HG03066 (cell line): ENCODE measurements around the gene C4orf50.

Source experiments
- ATAC-seq: cut with Tn5 transposase; IDR thresholded peaks from one replicate; pipeline ENCODE4 v1.9.1; 2021; ENCODE audit warnings: low read depth; ENCODE audit not compliant: unreplicated experiment

Gene C4orf50

GRCh38 chr4:5897674-5898073 is 120.6 kb downstream of the C4orf50 start:
- ATAC-seq = no peak

- no peak for ATAC-seq
Measured at GRCh38 chr4:5895287-5895686, 122.9 kb downstream of the C4orf50 start.

GRCh38 chr4:5894266-5894665 is 124.0 kb downstream of the C4orf50 start:
- ATAC-seq = no peak

- no peak for ATAC-seq
Measured at GRCh38 chr4:5893591-5893990, 124.6 kb downstream of the C4orf50 start.

- ATAC-seq = no peak
Measured at GRCh38 chr4:5893004-5893580, 125.1 kb downstream of the C4orf50 start, which contains the start of gene CRMP1. TSS of gene CRMP1 (minus strand) at chr4:5893086. CDS start at chr4:5892969, 117 bp downstream.

GRCh38 chr4:5892323-5893003 is 125.8 kb downstream of the C4orf50 start:
- no peak for ATAC-seq

- ATAC-seq = no peak
Measured at GRCh38 chr4:5891563-5892322, 126.5 kb downstream of the C4orf50 start.

GRCh38 chr4:5890063-5890727 is 128.0 kb downstream of the C4orf50 start:
- no peak for ATAC-seq

GRCh38 chr4:5889002-5889696 is 129.1 kb downstream of the C4orf50 start:
- no peak for ATAC-seq

- ATAC-seq = no peak
Measured at GRCh38 chr4:5888222-5889001, 129.8 kb downstream of the C4orf50 start.

- no peak for ATAC-seq
Measured at GRCh38 chr4:5887361-5888221, 130.6 kb downstream of the C4orf50 start.

GRCh38 chr4:5887011-5887360 is 131.2 kb downstream of the C4orf50 start:
- ATAC-seq = no peak

GRCh38 chr4:5885733-5886132 is 132.5 kb downstream of the C4orf50 start:
- no peak for ATAC-seq

GRCh38 chr4:5884796-5885195 is 133.4 kb downstream of the C4orf50 start:
- ATAC-seq = no peak

GRCh38 chr4:5883916-5884315 is 134.3 kb downstream of the C4orf50 start:
- ATAC-seq = no peak

- ATAC-seq = no peak
Measured at GRCh38 chr4:5882947-5883346, 135.3 kb downstream of the C4orf50 start.

- ATAC-seq = no peak
Measured at GRCh38 chr4:5881340-5881739, 136.9 kb downstream of the C4orf50 start.

GRCh38 chr4:5878359-5878758 is 139.9 kb downstream of the C4orf50 start:
- no peak for ATAC-seq

GRCh38 chr4:5877392-5877791 is 140.8 kb downstream of the C4orf50 start:
- no peak for ATAC-seq
